GM18907 (cell line): ENCODE results near the gene SLAIN2.

Experiments used
- ATAC-seq: cut with Tn5 transposase; IDR thresholded peaks from one replicate; pipeline ENCODE4 v1.9.1; 2021; ENCODE audit warnings: mild to moderate bottlenecking, moderate library complexity; ENCODE audit not compliant: unreplicated experiment

The SLAIN2 gene

GRCh38 chr4:48369248-48369647, 27.9 kb downstream of the SLAIN2 start:
- no peak for ATAC-seq

GRCh38 chr4:48369771-48370170, 28.4 kb downstream of the SLAIN2 start:
- no peak for ATAC-seq

- no peak for ATAC-seq
Measured at GRCh38 chr4:48370260-48371134, 29.2 kb downstream of the SLAIN2 start.

GRCh38 chr4:48372272-48372671, 30.9 kb downstream of the SLAIN2 start:
- no peak for ATAC-seq

GRCh38 chr4:48375651-48376304, 34.4 kb downstream of the SLAIN2 start:
- ATAC-seq, result no peak

GRCh38 chr4:48379587-48380180, 38.4 kb downstream of the SLAIN2 start:
- no peak for ATAC-seq

- no peak for ATAC-seq
Measured at GRCh38 chr4:48380583-48381167, 39.3 kb downstream of the SLAIN2 start.

GRCh38 chr4:48388525-48389154, 47.3 kb downstream of the SLAIN2 start:
- no peak for ATAC-seq

- no peak for ATAC-seq
Measured at GRCh38 chr4:48396043-48396442, 54.7 kb downstream of the SLAIN2 start.

- no peak for ATAC-seq
Measured at GRCh38 chr4:48400416-48400815, 59.1 kb downstream of the SLAIN2 start.

- no peak for ATAC-seq
Measured at GRCh38 chr4:48403358-48403757, 62.0 kb downstream of the SLAIN2 start.

GRCh38 chr4:48403779-48404178, 62.5 kb downstream of the SLAIN2 start:
- no peak for ATAC-seq

- ATAC-seq, result no peak
Measured at GRCh38 chr4:48405924-48406323, 64.6 kb downstream of the SLAIN2 start.

GRCh38 chr4:48409203-48409602, 67.9 kb downstream of the SLAIN2 start:
- ATAC-seq, result no peak

- no peak for ATAC-seq
Measured at GRCh38 chr4:48410812-48411211, 69.5 kb downstream of the SLAIN2 start.

GRCh38 chr4:48420144-48420543, 78.8 kb downstream of the SLAIN2 start:
- no peak for ATAC-seq

- no peak for ATAC-seq
Measured at GRCh38 chr4:48421101-48421500, 79.8 kb downstream of the SLAIN2 start.

- ATAC-seq, result no peak
Measured at GRCh38 chr4:48428926-48429325, 87.6 kb downstream of the SLAIN2 start.

GRCh38 chr4:48429709-48430474, 88.6 kb downstream of the SLAIN2 start:
- no peak for ATAC-seq

GRCh38 chr4:48431401-48431800, 90.1 kb downstream of the SLAIN2 start:
- ATAC-seq, result no peak
